HEK293 (cell line): ENCODE results near the gene EIF4A3.
A peak's percentile ranks its signal among the peaks of the same experiment; 100 is the strongest.

Experiments used
- CTCF ChIA-PET: fragments of 350-600 bp; formaldehyde crosslinking; extraction: SDS; loops from one replicate; lab custom pipeline; 2021; ENCODE audit warnings: antibody characterized with exemption; lab: Yijun Ruan, JAX
- POLR2A ChIA-PET: fragments of 300-600 bp; formaldehyde crosslinking; extraction: SDS; loops from one replicate; lab custom pipeline; 2020; ENCODE audit warnings: antibody characterized with exemption, inconsistent platforms; lab: Yijun Ruan, JAX
- H3K27ac ChIP-seq: fragments of 200-500 bp; sonication (Bioruptor generic); 2 replicates; pipeline ENCODE4 v1.5.1; 2014; ENCODE audit warnings: low read depth, low read length, control low read depth, inconsistent platforms; ENCODE audit errors: extremely low read depth
- H3K36me3 ChIP-seq, 2 experiments: fragments of 200-500 bp in 1 of 2; sonication (Bioruptor generic) in 1 of 2; 1 replicate in 1 of 2; 2 replicates in 1 of 2; pipeline ENCODE4 v1.5.1; 2014 to 2017; ENCODE audit warnings: inconsistent platforms in 2 of 2, low read length in 2 of 2; ENCODE audit not compliant: control insufficient read depth in 2 of 2, insufficient read depth in 1 of 2
- H3K4me1 ChIP-seq: fragments of 200-500 bp; sonication (Bioruptor generic); 2 replicates; pipeline ENCODE4 v1.5.1; 2014; ENCODE audit warnings: mild to moderate bottlenecking, low read length, inconsistent platforms; ENCODE audit not compliant: control insufficient read depth, insufficient read depth
- H3K4me3 ChIP-seq: 2 replicates; pipeline ENCODE4 v1.5.1; 2011; ENCODE audit warnings: low read depth, mild to moderate bottlenecking, control low read depth, low read length, moderate library complexity
- H3K9me3 ChIP-seq: fragments of 200-500 bp; sonication (Bioruptor generic); 2 replicates; pipeline ENCODE4 v1.5.1; 2014; ENCODE audit warnings: low read depth, low read length, inconsistent platforms; ENCODE audit not compliant: control insufficient read depth, insufficient read depth
- GLI4 ChIP-seq: fragments of 450-650 bp; formaldehyde crosslinking; IDR thresholded peaks from 2 replicates; pipeline ENCODE4 v1.5.1; 2016; ENCODE audit warnings: missing biosample characterization, missing genetic modification characterization
- GLIS1 ChIP-seq: fragments of 450-650 bp; formaldehyde crosslinking; IDR thresholded peaks from 2 replicates; pipeline ENCODE4 v1.5.1; 2016; ENCODE audit warnings: missing biosample characterization, missing genetic modification characterization
- OVOL3 ChIP-seq: fragments of 450-650 bp; formaldehyde crosslinking; IDR thresholded peaks from 2 replicates; pipeline ENCODE4 v1.5.1; 2016; ENCODE audit warnings: missing biosample characterization, missing genetic modification characterization
- SCRT2 ChIP-seq: fragments of 450-650 bp; formaldehyde crosslinking; IDR thresholded peaks from 2 replicates; pipeline ENCODE4 v1.5.1; 2016; ENCODE audit warnings: missing biosample characterization, missing genetic modification characterization
- ZBTB26 ChIP-seq: fragments of 450-650 bp; formaldehyde crosslinking; optimal IDR thresholded peaks from 2 replicates; pipeline ENCODE3; 2016; ENCODE audit warnings: missing biosample characterization, mild to moderate bottlenecking, missing genetic modification characterization
- ZBTB48 ChIP-seq: fragments of 450-650 bp; formaldehyde crosslinking; IDR thresholded peaks from 2 replicates; pipeline ENCODE4 v1.5.1; 2016; ENCODE audit warnings: missing biosample characterization, missing genetic modification characterization
- ZFP3 ChIP-seq: fragments of 450-650 bp; formaldehyde crosslinking; IDR thresholded peaks from 2 replicates; pipeline ENCODE4 v1.5.1; 2016; ENCODE audit warnings: low read depth, missing biosample characterization, missing genetic modification characterization
- ZNF133 ChIP-seq: fragments of 450-650 bp; formaldehyde crosslinking; IDR thresholded peaks from 2 replicates; pipeline ENCODE4 v1.5.1; 2016; ENCODE audit warnings: missing biosample characterization, missing genetic modification characterization
- ZNF174 ChIP-seq: fragments of 450-650 bp; formaldehyde crosslinking; IDR thresholded peaks from 2 replicates; pipeline ENCODE4 v1.5.0; 2017; ENCODE audit warnings: missing biosample characterization, mild to moderate bottlenecking, missing genetic modification characterization
- ZNF311 ChIP-seq: fragments of 450-650 bp; formaldehyde crosslinking; IDR thresholded peaks from 2 replicates; pipeline ENCODE4 v1.5.1; 2017; ENCODE audit warnings: missing biosample characterization, missing genetic modification characterization, borderline replicate concordance
- ZNF670 ChIP-seq: fragments of 450-650 bp; formaldehyde crosslinking; IDR thresholded peaks from 2 replicates; pipeline ENCODE4 v1.5.1; 2016; ENCODE audit warnings: missing biosample characterization, missing genetic modification characterization, low read depth
- ZNF677 ChIP-seq: fragments of 450-650 bp; IDR thresholded peaks from 2 replicates; pipeline ENCODE4 v1.5.0; 2018; ENCODE audit warnings: missing biosample characterization, mild to moderate bottlenecking, missing genetic modification characterization, moderate library complexity
- ZNF777 ChIP-seq: fragments of 450-650 bp; formaldehyde crosslinking; IDR thresholded peaks from 2 replicates; pipeline ENCODE4 v1.5.1; 2017; ENCODE audit warnings: missing biosample characterization, missing genetic modification characterization, borderline replicate concordance
- ZSCAN18 ChIP-seq: fragments of 450-650 bp; formaldehyde crosslinking; IDR thresholded peaks from 2 replicates; pipeline ENCODE4 v1.5.1; 2016; ENCODE audit warnings: missing biosample characterization, missing genetic modification characterization
- TF ChIP-seq, protein P1 (sequence below): fragments of 450-650 bp; formaldehyde crosslinking; IDR thresholded peaks from 2 replicates; pipeline ENCODE4 v1.5.1; 2016; ENCODE audit warnings: missing biosample characterization, missing genetic modification characterization
- TF ChIP-seq, protein P2 (sequence below): fragments of 450-650 bp; formaldehyde crosslinking; IDR thresholded peaks from 2 replicates; pipeline ENCODE4 v1.5.1; 2016; ENCODE audit warnings: missing biosample characterization, missing genetic modification characterization
- TF ChIP-seq, protein P3 (sequence below): fragments of 450-650 bp; formaldehyde crosslinking; conservative IDR thresholded peaks from 2 replicates; pipeline ENCODE4 v1.5.1; 2016; ENCODE audit warnings: low read depth, missing biosample characterization, missing genetic modification characterization

EIF4A3 gene

DNA sequence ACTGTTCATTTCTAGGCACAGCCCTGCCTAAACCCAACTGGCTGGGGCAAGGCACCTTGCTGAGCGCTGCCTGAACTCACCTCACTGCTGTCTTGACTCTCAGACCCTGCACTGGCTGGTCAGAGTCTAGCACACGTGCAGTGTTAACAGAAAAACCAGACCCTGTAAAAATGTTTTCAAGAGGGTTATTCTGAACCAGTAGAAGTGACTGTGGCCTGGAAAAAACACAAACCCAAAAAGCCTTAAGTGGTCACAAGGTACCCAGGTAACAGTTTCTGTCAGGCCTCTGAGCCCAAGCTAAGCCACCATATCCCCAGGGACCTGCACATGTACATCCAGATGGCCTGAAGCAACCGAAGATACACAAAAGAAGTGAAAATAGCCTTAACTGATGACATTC lies 6.1 kb upstream of the EIF4A3 start:
- Histone ChIP-seq H3K4me3 (no peak overlapping the region), H3K4me1 (0 out of 2 replicates have a peak, but pooled peaks cover 2% of the 10 kb centered on the region), H3K9me3 (no peaks in the 10 kb centered on the region), H3K27ac (no peak overlapping the region), H3K36me3 (no peaks in the 10 kb centered on the region; a peak in 1 of 3 replicates)
- CTCF ChIA-PET, result no interaction called here
- POLR2A ChIA-PET, result no interaction called here
- TF ChIP-seq ZNF777 (tag by site-specific recombination), result no peak

GRCh38 chr17:80152081-80152702 lies 5.3 kb upstream of the EIF4A3 start:
- H3K9me3 ChIP-seq, result no peaks in the 10 kb centered on the region
- CTCF ChIA-PET, result interaction anchor here (0.7 kb wide), 1 partner anchor 191 kb away, joined by 3 read pairs; no protein-coding TSS in a partner anchor
- 0 out of 2 replicates have a peak, but pooled peaks cover 2% of the 10 kb centered on the region for H3K4me1 ChIP-seq
- POLR2A ChIA-PET, result no interaction called here
- no peak overlapping the region for H3K27ac ChIP-seq
- no peak for TF ChIP-seq ZNF311
- TF ChIP-seq ZNF670 (tag by site-specific recombination), result no peak
- TF ChIP-seq SCRT2 (tag by site-specific recombination), result no peak
- TF ChIP-seq, all 188 proteins: peak for 0
- Histone ChIP-seq H3K4me3 (no peak overlapping the region), H3K36me3 (no peaks in the 10 kb centered on the region; a peak in 1 of 3 replicates)

GRCh38 chr17:80151333-80151732 lies 4.4 kb upstream of the EIF4A3 start:
- Histone ChIP-seq H3K9me3 (no peaks in the 10 kb centered on the region), H3K27ac (no peak overlapping the region), H3K4me3 (no peak overlapping the region), H3K36me3 (no peaks in the 10 kb centered on the region; a peak in 1 of 3 replicates), H3K4me1 (0 out of 2 replicates have a peak, but pooled peaks cover 2% of the 10 kb centered on the region)
- TF ChIP-seq SCRT2 (tag by site-specific recombination) (no peak), GLIS1 (tag by site-specific recombination) (no peak), ZBTB26 (no peak), ZNF133 (tag by site-specific recombination) (no peak), ZFP3 (tag by site-specific recombination) (no peak), ZNF174 (no peak), ZNF677 (no peak)
- CTCF ChIA-PET, result interaction anchor here (0.8 kb wide), 1 partner anchor 143 kb away, joined by 3 read pairs; no protein-coding TSS in a partner anchor
- POLR2A ChIA-PET, result no interaction called here

GRCh38 chr17:80146121-80147034 lies 550 bp downstream of the EIF4A3 start:
- Histone ChIP-seq H3K4me1 (no peaks in the 10 kb centered on the region; the same call in 1 of the 2 replicates), H3K4me3 (peak overlapping the region; percentile 97), H3K9me3 (no peaks in the 10 kb centered on the region), H3K36me3 (peaks cover 32 to 44% of the 10 kb centered on the region in 2 experiments), H3K27ac (peak overlapping the region; percentile 75)
- POLR2A ChIA-PET, result interaction anchor here (0.6 to 2.8 kb wide), 18 partner anchors 11 to 399 kb away, joined by 3 to 24 read pairs (median 4); partner anchors contain the start of genes GAA, RNF213, SGSH and SLC26A11
- CTCF ChIA-PET, result interaction anchor here (0.7 to 2.6 kb wide), 9 partner anchors 12 to 176 kb away, joined by 3 to 16 read pairs (median 4); partner anchors contain the start of gene GAA
- TF ChIP-seq ZSCAN18 (tag by site-specific recombination) (no peak), ZBTB48 (tag by site-specific recombination) (no peak), GLI4 (tag by site-specific recombination) (no peak), OVOL3 (tag by site-specific recombination) (no peak)
- TF ChIP-seq, protein P1, sequence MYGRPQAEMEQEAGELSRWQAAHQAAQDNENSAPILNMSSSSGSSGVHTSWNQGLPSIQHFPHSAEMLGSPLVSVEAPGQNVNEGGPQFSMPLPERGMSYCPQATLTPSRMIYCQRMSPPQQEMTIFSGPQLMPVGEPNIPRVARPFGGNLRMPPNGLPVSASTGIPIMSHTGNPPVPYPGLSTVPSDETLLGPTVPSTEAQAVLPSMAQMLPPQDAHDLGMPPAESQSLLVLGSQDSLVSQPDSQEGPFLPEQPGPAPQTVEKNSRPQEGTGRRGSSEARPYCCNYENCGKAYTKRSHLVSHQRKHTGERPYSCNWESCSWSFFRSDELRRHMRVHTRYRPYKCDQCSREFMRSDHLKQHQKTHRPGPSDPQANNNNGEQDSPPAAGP (tag by site-specific recombination), result no peak
- TF ChIP-seq, protein P2, sequence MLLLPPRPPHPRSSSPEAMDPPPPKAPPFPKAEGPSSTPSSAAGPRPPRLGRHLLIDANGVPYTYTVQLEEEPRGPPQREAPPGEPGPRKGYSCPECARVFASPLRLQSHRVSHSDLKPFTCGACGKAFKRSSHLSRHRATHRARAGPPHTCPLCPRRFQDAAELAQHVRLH (tag by site-specific recombination), result no peak
- TF ChIP-seq, protein P3, sequence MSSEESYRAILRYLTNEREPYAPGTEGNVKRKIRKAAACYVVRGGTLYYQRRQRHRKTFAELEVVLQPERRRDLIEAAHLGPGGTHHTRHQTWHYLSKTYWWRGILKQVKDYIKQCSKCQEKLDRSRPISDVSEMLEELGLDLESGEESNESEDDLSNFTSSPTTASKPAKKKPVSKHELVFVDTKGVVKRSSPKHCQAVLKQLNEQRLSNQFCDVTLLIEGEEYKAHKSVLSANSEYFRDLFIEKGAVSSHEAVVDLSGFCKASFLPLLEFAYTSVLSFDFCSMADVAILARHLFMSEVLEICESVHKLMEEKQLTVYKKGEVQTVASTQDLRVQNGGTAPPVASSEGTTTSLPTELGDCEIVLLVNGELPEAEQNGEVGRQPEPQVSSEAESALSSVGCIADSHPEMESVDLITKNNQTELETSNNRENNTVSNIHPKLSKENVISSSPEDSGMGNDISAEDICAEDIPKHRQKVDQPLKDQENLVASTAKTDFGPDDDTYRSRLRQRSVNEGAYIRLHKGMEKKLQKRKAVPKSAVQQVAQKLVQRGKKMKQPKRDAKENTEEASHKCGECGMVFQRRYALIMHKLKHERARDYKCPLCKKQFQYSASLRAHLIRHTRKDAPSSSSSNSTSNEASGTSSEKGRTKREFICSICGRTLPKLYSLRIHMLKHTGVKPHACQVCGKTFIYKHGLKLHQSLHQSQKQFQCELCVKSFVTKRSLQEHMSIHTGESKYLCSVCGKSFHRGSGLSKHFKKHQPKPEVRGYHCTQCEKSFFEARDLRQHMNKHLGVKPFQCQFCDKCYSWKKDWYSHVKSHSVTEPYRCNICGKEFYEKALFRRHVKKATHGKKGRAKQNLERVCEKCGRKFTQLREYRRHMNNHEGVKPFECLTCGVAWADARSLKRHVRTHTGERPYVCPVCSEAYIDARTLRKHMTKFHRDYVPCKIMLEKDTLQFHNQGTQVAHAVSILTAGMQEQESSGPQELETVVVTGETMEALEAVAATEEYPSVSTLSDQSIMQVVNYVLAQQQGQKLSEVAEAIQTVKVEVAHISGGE, result 0 out of 2 replicates have a peak, but pooled peaks have one; percentile 3
